Mesendoderm (in vitro differentiated cells): Measurements from ENCODE around the gene RAB33A.
"Not testable (repeated sequence)": the region's sequence is repeated elsewhere in the genome, so short reads cannot be mapped to it uniquely, and the experiment has no call there.

ENCODE experiments used
- DNase-seq: peaks from one replicate; pipeline ENCODE4 v3.0.0; 2013
- H2AK5ac ChIP-seq: 2 replicates; pipeline ENCODE4 v1.6.1; 2013; ENCODE audit warnings: low read length, inconsistent platforms
- H2BK120ac ChIP-seq: 2 replicates; pipeline ENCODE4 v1.6.1; 2013; ENCODE audit warnings: low read depth, mild to moderate bottlenecking, low read length, moderate library complexity, mixed read lengths
- H2BK15ac ChIP-seq: replicated peaks from 2 replicates; pipeline ENCODE4 v1.6.1; 2013; ENCODE audit warnings: low read depth, mild to moderate bottlenecking, moderate library complexity
- H2BK5ac ChIP-seq: 2 replicates; pipeline ENCODE4 v1.6.1; 2013; ENCODE audit warnings: low read length, inconsistent platforms
- H3K18ac ChIP-seq: 2 replicates; pipeline ENCODE4 v1.6.1; 2013; ENCODE audit warnings: mild to moderate bottlenecking, low read length, mixed read lengths
- H3K23ac ChIP-seq: one replicate; pipeline ENCODE4 v1.6.1; 2013; ENCODE audit warnings: low read length
- H3K27ac ChIP-seq: 2 replicates; pipeline ENCODE4 v1.5.1; 2013; ENCODE audit warnings: low read depth, mild to moderate bottlenecking, inconsistent platforms, low read length, moderate library complexity
- H3K27me3 ChIP-seq: 2 replicates; pipeline ENCODE4 v1.6.1; 2013; ENCODE audit warnings: low read length, control low read depth, mild to moderate bottlenecking, inconsistent platforms; ENCODE audit not compliant: insufficient read depth, poor library complexity
- H3K36me3 ChIP-seq: 2 replicates; pipeline ENCODE4 v1.6.1; 2013; ENCODE audit warnings: low read length, inconsistent platforms; ENCODE audit not compliant: control insufficient read depth, insufficient read depth
- H3K4ac ChIP-seq: one replicate; pipeline ENCODE4 v1.6.1; 2013; ENCODE audit warnings: low read depth, mild to moderate bottlenecking, low read length, moderate library complexity
- H3K4me1 ChIP-seq: 2 replicates; pipeline ENCODE4 v1.6.1; 2013; ENCODE audit warnings: low read depth, low read length, inconsistent platforms; ENCODE audit not compliant: control insufficient read depth
- H3K4me2 ChIP-seq: 2 replicates; pipeline ENCODE4 v1.6.1; 2013; ENCODE audit warnings: low read length
- H3K4me3 ChIP-seq: 2 replicates; pipeline ENCODE4 v1.5.1; 2013; ENCODE audit warnings: mild to moderate bottlenecking, low read length
- H3K56ac ChIP-seq: one replicate; pipeline ENCODE4 v1.6.1; 2013; ENCODE audit warnings: low read length
- H3K79me1 ChIP-seq: 2 replicates; pipeline ENCODE4 v1.6.1; 2013; ENCODE audit warnings: low read length, inconsistent platforms
- H3K79me2 ChIP-seq: 2 replicates; pipeline ENCODE4 v1.6.1; 2013; ENCODE audit warnings: mild to moderate bottlenecking, low read length; ENCODE audit not compliant: control insufficient read depth, insufficient read depth
- H3K9ac ChIP-seq: 2 replicates; pipeline ENCODE4 v1.6.1; 2013; ENCODE audit warnings: low read length, inconsistent platforms
- H4K5ac ChIP-seq: one replicate; pipeline ENCODE4 v1.6.1; 2013; ENCODE audit warnings: low read length
- H4K8ac ChIP-seq: one replicate; pipeline ENCODE4 v1.6.1; 2013; ENCODE audit warnings: low read depth, mild to moderate bottlenecking, control low read depth, low read length, moderate library complexity
- WGBS: extraction: QIAGEN DNeasy Blood & Tissue Kit; methylation state at CpG from one replicate; pipeline ENCODE4 v1.1.7; 2013; ENCODE audit warnings: low lambda C conversion rate, missing lambda C conversion rate; ENCODE audit not compliant: insufficient coverage; ENCODE audit errors: extremely low coverage; 5-methylcytosine and 5-hydroxymethylcytosine counted together

RAB33A gene

DNA sequence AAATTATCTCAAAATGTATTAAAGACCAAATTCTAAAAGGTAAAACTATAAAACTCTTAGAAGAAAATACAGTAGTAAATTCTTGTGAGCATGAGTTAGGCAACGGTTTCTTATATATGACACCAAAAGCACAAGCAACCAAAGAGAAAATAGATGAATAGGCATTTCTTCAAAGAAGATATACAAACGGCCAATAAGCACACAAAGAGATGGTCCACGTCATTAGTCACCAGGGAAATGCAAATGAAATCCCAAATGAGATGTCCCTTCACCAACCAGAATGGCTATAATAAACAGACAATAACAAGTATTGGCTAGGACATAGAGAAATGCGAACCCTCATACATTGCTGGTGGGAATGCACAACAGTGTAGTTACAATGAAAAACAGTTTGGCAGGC is 44.6 kb downstream of the RAB33A start:
- no peaks in the 10 kb centered on the region for H3K79me2 ChIP-seq
- H2BK120ac ChIP-seq: no peak overlapping the region
- no peak overlapping the region for H2BK15ac ChIP-seq
- no peak overlapping the region for H2AK5ac ChIP-seq
- no peak overlapping the region for H3K18ac ChIP-seq
- no peak overlapping the region for H3K9ac ChIP-seq
- no peak overlapping the region for H3K4me2 ChIP-seq
- no peak overlapping the region for H3K27ac ChIP-seq
- DNase-seq: no peak
- no peak overlapping the region for H2BK5ac ChIP-seq
- no peak overlapping the region for H3K4me3 ChIP-seq
- WGBS: no CpG with 5 or more reads among the region's 4 CpGs
- no peak overlapping the region for H3K56ac ChIP-seq
- no peaks in the 10 kb centered on the region for H3K27me3 ChIP-seq
- H3K4me1 ChIP-seq: no peaks in the 10 kb centered on the region
- no peak overlapping the region for H3K23ac ChIP-seq
- H4K5ac ChIP-seq: no peak overlapping the region
- no peak overlapping the region for H3K4ac ChIP-seq
- H3K36me3 ChIP-seq: no peaks in the 10 kb centered on the region
- no peaks in the 10 kb centered on the region for H3K79me1 ChIP-seq
- no peak overlapping the region for H4K8ac ChIP-seq

- H3K79me2 ChIP-seq: no peaks in the 10 kb centered on the region
- no peak overlapping the region for H2BK120ac ChIP-seq
- no peaks in the 10 kb centered on the region for H3K27me3 ChIP-seq
- H4K5ac ChIP-seq: no peak overlapping the region
- H3K27ac ChIP-seq: no peak overlapping the region
- H3K4ac ChIP-seq: no peak overlapping the region
- H4K8ac ChIP-seq: no peak overlapping the region
- H3K23ac ChIP-seq: no peak overlapping the region
- WGBS: no CpG with 5 or more reads among the region's 2 CpGs
- H3K9ac ChIP-seq: no peak overlapping the region
- H2BK15ac ChIP-seq: no peak overlapping the region
- no peak overlapping the region for H2AK5ac ChIP-seq
- H3K4me2 ChIP-seq: no peak overlapping the region
- H2BK5ac ChIP-seq: no peak overlapping the region
- no peaks in the 10 kb centered on the region for H3K79me1 ChIP-seq
- H3K18ac ChIP-seq: no peak overlapping the region
- no peaks in the 10 kb centered on the region for H3K4me1 ChIP-seq
- H3K56ac ChIP-seq: no peak overlapping the region
- H3K36me3 ChIP-seq: no peaks in the 10 kb centered on the region
- DNase-seq: no peak
- no peak overlapping the region for H3K4me3 ChIP-seq
Measured at GRCh38 chrX:130224810-130225209, 53.0 kb downstream of the RAB33A start.

DNA sequence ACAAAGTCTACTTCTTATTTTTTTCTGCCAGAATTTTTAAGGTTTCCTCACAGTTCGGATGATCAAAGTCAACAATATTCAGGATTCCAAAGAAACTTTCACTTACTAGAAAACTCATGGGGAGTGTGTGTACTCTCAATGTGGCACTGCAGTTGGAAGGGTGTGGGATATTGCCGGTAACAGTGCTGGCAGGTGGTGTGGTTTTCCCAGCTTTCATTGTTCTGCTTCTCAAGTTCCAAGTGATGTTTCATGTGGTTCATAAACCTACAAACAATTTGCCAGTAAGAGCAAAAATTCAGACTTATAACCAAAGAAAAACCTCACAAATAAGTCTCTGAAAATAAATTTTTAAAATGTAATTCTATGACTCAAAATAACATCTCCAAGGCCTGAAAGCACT is 57.1 kb downstream of the RAB33A start:
- Histone ChIP-seq H3K23ac (no peak overlapping the region), H3K4me1 (no peaks in the 10 kb centered on the region)

DNA sequence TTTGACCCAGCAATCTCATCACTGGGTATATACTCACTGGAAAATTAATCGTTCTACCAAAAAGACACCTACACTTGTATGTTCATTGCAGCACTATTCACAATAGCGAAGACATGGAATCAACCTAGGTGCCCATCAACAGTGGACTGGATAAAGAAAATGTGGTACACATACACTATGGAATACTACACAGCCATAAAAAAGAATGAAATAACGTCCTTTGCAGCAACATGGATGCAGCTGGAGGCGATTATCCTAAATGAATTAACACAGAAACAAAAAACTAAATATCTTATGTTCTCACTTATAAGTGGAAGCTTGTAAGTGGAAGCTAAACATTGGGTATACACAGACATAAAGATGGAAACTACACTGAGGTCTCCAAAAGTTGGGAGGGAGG is 59.4 kb downstream of the RAB33A start:
- not testable (repeated sequence) for H3K79me1 ChIP-seq, H3K56ac ChIP-seq, H3K18ac ChIP-seq, H3K27ac ChIP-seq, H2AK5ac ChIP-seq, H4K8ac ChIP-seq, H2BK15ac ChIP-seq, H3K4me2 ChIP-seq, H2BK120ac ChIP-seq, DNase-seq, H3K4ac ChIP-seq, H3K27me3 ChIP-seq, H2BK5ac ChIP-seq, H4K5ac ChIP-seq, H3K23ac ChIP-seq, H3K9ac ChIP-seq, H3K4me1 ChIP-seq, H3K79me2 ChIP-seq, H3K36me3 ChIP-seq, H3K4me3 ChIP-seq
- WGBS: no CpG with 5 or more reads among the region's 4 CpGs

More for the DNA sequence above, 57.1 kb downstream of the RAB33A start:
- H2BK5ac ChIP-seq: no peak overlapping the region
- H3K4me2 ChIP-seq: no peak overlapping the region
- H3K4ac ChIP-seq: no peak overlapping the region
- H2AK5ac ChIP-seq: no peak overlapping the region
- H2BK15ac ChIP-seq: no peak overlapping the region
- no peaks in the 10 kb centered on the region for H3K27me3 ChIP-seq
- no peak overlapping the region for H3K18ac ChIP-seq
- no CpG with 5 or more reads among the region's 2 CpGs for WGBS
- no peak overlapping the region for H3K27ac ChIP-seq
- no peak overlapping the region for H3K4me3 ChIP-seq
- no peak overlapping the region for H3K56ac ChIP-seq
- no peak overlapping the region for H2BK120ac ChIP-seq
- H3K36me3 ChIP-seq: no peaks in the 10 kb centered on the region
- DNase-seq: no peak
- H4K5ac ChIP-seq: no peak overlapping the region
- H3K9ac ChIP-seq: no peak overlapping the region
- H3K79me1 ChIP-seq: no peaks in the 10 kb centered on the region
- H3K79me2 ChIP-seq: no peaks in the 10 kb centered on the region
- no peak overlapping the region for H4K8ac ChIP-seq
